ENCODE data around the gene PDRG1.

The PDRG1 gene

DNA sequence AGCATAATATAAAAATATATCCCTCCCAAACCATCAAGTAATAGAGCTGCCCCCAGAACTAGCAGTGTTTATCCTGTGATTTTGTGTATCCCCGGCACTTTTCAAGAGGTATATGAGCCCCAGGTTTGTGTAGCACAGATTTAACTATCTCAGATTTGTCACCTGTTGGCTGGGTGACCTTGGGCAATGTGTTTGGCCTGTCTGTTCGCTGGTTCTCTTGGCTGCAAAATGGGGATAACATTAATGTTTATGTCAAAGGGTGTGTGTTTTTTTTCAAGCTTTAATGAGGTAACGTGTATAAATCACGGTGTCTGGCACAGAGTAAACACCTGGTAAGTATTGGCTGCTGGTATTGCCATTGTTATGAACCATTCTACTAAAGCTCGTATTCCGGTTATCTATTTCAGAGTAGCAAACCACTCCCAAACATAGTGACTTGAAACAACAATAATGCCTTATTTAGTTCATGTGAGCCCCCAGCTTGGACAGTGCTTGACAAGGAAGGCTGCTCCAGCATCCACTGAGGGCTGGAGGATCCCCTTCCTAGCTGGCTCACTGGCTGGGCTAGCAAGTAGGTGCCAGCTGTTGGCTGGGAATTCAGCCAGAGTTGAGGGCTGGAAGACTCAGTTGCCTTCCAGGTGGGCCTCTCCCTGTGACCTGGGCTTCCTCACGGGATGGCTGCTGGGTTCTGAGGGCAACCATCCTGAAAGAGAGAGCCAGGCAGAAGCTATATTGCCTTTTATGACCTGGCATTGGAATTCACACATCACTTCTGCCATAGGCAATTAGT lies 36.2 kb downstream of the PDRG1 start:
- no peaks in the 10 kb centered on the region for H3K4me1 ChIP-seq (ENCODE audit: control insufficient read depth, insufficient read depth, low read length)
- peaks cover 72% of the 10 kb centered on the region for H3K27me3 ChIP-seq (replicated peaks; ENCODE audit: control insufficient read depth, insufficient read depth, low read length)
- no peak for DNase-seq (ENCODE audit: low read depth)
- no peaks in the 10 kb centered on the region for H3K9me3 ChIP-seq (ENCODE audit: control insufficient read depth, low read length)
- no peaks in the 10 kb centered on the region for H3K36me3 ChIP-seq (ENCODE audit: control insufficient read depth, insufficient read depth, low read length, severe bottlenecking)
- no peak overlapping the region for H3K4me3 ChIP-seq (ENCODE audit: low read length)
- H3K9ac ChIP-seq (ENCODE audit: low read length) = no peak overlapping the region

DNA sequence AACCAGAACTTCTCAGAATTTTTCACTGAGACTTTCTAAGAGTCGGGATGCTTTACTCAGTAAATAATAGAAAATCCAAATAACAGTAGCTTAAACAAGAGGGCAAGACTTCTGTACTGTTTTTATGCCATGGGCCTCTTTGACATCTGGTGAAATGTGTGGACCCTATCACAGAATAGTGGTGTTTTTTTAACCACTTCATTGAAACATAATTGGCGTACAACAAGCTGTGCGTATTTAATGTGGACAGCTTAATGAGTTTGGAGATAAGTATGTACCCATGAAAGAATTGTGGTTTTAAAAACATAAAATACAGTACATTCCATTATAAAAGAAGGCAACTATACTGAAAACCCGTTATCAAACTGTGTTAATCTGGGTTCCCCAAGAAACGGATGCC lies 37.7 kb downstream of the PDRG1 start:
- Histone ChIP-seq H3K27me3 (replicated peaks; ENCODE audit: control insufficient read depth, insufficient read depth, low read length) (peaks cover 69% of the 10 kb centered on the region), H3K9me3 (ENCODE audit: control insufficient read depth, low read length) (no peaks in the 10 kb centered on the region), H3K9ac (ENCODE audit: low read length) (no peak overlapping the region)

DNA sequence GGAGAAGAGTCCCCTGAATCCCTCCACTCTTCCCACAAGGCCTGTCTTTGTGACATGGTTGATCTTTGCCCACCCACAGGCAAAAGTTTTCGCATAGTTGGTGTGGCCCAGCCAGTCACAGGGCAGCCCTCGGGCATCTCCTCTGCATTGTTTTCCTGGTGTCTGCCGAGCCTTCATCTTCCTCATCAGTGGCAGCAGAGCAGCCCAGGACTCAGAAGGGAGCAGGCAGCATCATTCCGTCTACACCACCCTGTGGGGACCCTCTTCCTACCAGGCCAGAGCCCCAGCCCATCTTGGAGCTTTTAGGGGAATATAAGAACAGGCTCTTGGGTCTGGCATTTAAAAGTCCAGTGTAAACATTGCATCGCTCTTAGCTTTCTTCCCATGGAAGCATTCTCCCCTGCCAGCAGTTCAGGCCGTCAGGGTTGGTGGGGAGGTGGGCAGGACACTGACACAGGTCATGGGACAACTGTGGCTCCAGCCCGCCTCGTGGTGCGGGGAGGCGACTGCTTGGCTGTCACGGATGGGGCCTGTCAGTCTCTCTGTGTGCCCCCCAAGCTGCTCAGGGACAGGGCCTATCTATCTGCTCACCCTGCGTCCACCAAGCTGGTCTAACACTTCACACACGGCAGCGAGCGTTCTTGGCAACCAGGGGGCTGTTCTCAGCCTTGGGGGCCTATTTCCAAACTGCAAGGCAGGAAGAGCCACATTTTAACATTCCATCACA lies 38.3 kb downstream of the PDRG1 start:
- H3K27me3 ChIP-seq (replicated peaks; ENCODE audit: control insufficient read depth, insufficient read depth, low read length) = peaks cover 63% of the 10 kb centered on the region
- no peaks in the 10 kb centered on the region for H3K9me3 ChIP-seq (ENCODE audit: control insufficient read depth, low read length)
- H3K4me1 ChIP-seq (ENCODE audit: control insufficient read depth, insufficient read depth, low read length) = no peaks in the 10 kb centered on the region
- H3K9ac ChIP-seq (ENCODE audit: low read length) = no peak overlapping the region
- no peak for DNase-seq (ENCODE audit: low read depth)
- H3K36me3 ChIP-seq (ENCODE audit: control insufficient read depth, insufficient read depth, low read length, severe bottlenecking) = no peaks in the 10 kb centered on the region
- H3K4me3 ChIP-seq (ENCODE audit: low read length) = no peak overlapping the region

More for the DNA sequence above, 37.7 kb downstream of the PDRG1 start:
- Histone ChIP-seq H3K4me3 (ENCODE audit: low read length) (no peak overlapping the region), H3K4me1 (ENCODE audit: control insufficient read depth, insufficient read depth, low read length) (no peaks in the 10 kb centered on the region), H3K36me3 (ENCODE audit: control insufficient read depth, insufficient read depth, low read length, severe bottlenecking) (no peaks in the 10 kb centered on the region)
- no peak for DNase-seq (ENCODE audit: low read depth)

DNA sequence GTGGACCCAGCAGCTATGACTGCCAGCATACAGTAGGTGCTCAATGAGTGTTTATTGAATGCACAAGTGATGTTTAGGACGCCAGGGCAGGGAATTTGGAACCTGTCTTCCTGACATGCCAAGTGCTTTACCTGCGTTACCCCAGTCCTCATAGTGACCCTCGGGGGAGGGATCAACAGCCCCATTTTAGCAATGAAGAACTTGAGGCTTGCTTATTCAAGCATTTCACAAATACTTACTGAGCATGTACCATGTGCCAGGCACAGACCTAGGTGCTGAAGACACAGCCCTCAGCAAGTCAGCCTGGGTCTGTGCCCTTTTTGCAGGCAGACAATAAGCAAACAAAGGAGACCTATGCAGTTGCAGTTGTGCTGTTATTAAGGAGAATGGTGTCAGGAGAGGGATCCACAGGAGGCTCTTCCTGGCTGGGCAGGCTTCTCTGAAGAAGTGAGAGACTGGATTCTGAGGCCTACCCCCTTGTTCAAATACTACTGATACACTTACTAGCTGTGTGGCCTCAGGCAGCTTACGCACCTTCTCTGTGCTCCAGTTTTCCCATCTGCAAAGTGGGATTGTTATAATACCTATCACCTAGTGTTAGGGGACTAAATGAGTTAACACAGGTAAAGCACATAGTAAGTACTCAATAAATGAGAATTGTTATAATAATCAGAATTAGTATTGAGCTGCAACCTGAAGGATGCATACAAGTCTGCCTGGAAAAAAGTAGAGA lies 41.6 kb downstream of the PDRG1 start:
- Histone ChIP-seq H3K9me3 (ENCODE audit: control insufficient read depth, low read length) (no peaks in the 10 kb centered on the region), H3K36me3 (ENCODE audit: control insufficient read depth, insufficient read depth, low read length, severe bottlenecking) (no peaks in the 10 kb centered on the region), H3K4me3 (ENCODE audit: low read length) (no peak overlapping the region), H3K4me1 (ENCODE audit: control insufficient read depth, insufficient read depth, low read length) (no peaks in the 10 kb centered on the region), H3K27me3 (replicated peaks; ENCODE audit: control insufficient read depth, insufficient read depth, low read length) (peaks cover 42% of the 10 kb centered on the region), H3K9ac (ENCODE audit: low read length) (no peak overlapping the region)
- DNase-seq (ENCODE audit: low read depth) = no peak

DNA sequence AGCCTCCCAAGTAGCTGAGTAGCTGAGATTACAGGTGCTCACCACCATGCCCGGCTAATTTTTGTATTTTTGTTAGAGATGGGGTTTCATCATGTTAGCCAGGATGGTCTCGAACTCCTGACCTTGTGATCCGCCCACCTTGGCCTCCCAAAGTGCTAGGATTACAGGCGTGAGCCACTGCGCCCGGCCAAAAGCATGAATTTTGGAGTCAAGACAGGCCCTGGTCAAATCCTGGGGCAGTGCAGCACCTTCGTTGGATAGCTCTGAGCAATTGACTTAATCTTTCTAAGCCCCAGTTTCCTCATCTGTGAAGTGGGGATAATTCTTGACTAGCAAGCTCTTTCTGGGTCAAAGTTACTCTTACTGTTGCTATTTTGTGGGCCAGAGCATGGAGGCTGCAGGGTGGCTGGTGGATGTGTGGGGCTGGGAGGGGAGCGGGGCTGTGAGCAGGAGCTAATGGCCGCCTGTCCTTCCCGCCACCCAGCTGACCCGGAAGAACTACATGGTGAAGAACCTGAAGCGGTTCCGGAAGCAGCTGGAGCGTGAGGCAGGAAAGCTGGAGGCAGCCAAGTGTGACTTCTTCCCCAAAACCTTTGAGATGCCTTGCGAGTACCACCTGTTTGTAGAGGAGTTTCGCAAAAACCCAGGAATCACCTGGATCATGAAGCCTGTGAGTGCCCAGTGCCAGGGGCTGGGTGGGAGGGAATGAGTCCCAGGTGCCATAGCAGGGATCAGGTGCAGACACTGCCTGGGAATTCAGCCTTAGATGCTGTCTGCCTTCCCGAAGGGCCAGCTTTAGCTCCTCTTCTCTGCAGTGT lies 42.4 kb downstream of the PDRG1 start:
- H3K9me3 ChIP-seq (ENCODE audit: control insufficient read depth, low read length) = no peaks in the 10 kb centered on the region
- no peak overlapping the region for H3K4me3 ChIP-seq (ENCODE audit: low read length)
- DNase-seq (ENCODE audit: low read depth) = no peak
- H3K36me3 ChIP-seq (ENCODE audit: control insufficient read depth, insufficient read depth, low read length, severe bottlenecking) = no peaks in the 10 kb centered on the region
- peaks cover 42% of the 10 kb centered on the region for H3K27me3 ChIP-seq (replicated peaks; ENCODE audit: control insufficient read depth, insufficient read depth, low read length)
- no peak overlapping the region for H3K9ac ChIP-seq (ENCODE audit: low read length)
- no peaks in the 10 kb centered on the region for H3K4me1 ChIP-seq (ENCODE audit: control insufficient read depth, insufficient read depth, low read length)

DNA sequence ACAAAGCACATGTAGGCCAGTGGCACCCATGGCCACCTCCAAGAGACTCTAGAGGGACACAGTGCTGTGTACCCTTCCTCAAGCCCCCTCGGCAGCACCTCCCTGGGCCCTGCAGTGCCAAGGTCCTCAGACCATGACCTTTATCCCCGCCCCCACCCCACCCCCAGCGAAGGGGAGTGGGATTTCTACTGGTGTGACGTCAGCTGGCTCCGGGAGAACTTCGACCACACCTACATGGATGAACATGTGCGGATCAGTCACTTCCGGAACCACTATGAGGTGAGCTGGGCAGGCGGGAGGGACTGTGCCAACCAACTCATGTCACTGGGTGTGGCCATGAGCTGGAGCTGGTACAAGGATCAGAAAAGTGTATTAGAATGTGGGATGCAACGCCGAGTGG lies 43.4 kb downstream of the PDRG1 start:
- no peaks in the 10 kb centered on the region for H3K9me3 ChIP-seq (ENCODE audit: control insufficient read depth, low read length)
- no peak overlapping the region for H3K4me3 ChIP-seq (ENCODE audit: low read length)
- DNase-seq (ENCODE audit: low read depth) = no peak

DNA sequence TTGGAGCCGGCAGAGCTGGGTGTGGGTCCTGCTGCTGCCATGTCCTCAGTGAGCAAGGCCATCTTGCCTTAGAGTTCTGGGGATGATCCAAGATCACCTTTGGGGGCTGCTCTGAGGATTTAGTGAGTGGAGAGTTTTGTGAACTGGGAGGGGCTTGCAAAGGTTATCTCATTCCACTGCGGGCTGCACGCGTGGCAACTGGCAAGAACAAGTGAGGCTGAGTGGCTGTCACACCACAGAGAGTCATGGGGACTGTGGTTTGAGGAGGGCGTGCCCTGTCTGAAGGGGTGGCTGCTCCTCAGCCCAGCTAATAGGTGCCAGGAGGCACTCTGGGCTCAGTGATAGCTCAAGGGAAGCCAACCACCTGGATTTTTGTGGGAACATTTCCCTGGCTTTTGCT lies 43.8 kb downstream of the PDRG1 start:
- H3K9me3 ChIP-seq (ENCODE audit: control insufficient read depth, low read length) = no peaks in the 10 kb centered on the region
- H3K9ac ChIP-seq (ENCODE audit: low read length) = no peak overlapping the region
- H3K4me1 ChIP-seq (ENCODE audit: control insufficient read depth, insufficient read depth, low read length) = no peaks in the 10 kb centered on the region
- H3K36me3 ChIP-seq (ENCODE audit: control insufficient read depth, insufficient read depth, low read length, severe bottlenecking) = no peaks in the 10 kb centered on the region
- no peak overlapping the region for H3K4me3 ChIP-seq (ENCODE audit: low read length)
- DNase-seq (ENCODE audit: low read depth) = no peak
- peaks cover 39% of the 10 kb centered on the region for H3K27me3 ChIP-seq (replicated peaks; ENCODE audit: control insufficient read depth, insufficient read depth, low read length)

More for the DNA sequence above, 43.4 kb downstream of the PDRG1 start:
- H3K9ac ChIP-seq (ENCODE audit: low read length) = no peak overlapping the region
- H3K27me3 ChIP-seq (replicated peaks; ENCODE audit: control insufficient read depth, insufficient read depth, low read length) = peaks cover 39% of the 10 kb centered on the region
- H3K36me3 ChIP-seq (ENCODE audit: control insufficient read depth, insufficient read depth, low read length, severe bottlenecking) = no peaks in the 10 kb centered on the region
- no peaks in the 10 kb centered on the region for H3K4me1 ChIP-seq (ENCODE audit: control insufficient read depth, insufficient read depth, low read length)

DNA sequence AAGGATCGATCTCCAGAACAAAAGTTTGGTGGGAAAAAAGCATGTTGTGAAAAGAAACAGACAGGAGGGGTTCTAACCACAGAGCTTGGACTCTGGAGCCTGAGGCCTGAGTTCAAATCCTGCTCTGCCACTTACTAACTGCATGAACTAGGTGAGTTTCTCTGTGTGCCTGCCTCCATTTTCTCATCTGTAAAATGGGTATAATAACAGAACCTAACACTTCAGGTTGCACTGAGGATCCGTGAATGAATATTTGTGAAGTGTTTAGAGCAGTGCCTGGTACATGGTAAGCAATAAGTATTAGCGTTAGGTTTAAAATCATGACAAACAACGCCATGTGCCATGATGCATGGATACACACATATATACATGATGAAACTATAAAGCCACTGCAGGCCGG lies 44.8 kb downstream of the PDRG1 start:
- Histone ChIP-seq H3K4me3 (ENCODE audit: low read length) (no peak overlapping the region), H3K9ac (ENCODE audit: low read length) (no peak overlapping the region), H3K4me1 (ENCODE audit: control insufficient read depth, insufficient read depth, low read length) (no peaks in the 10 kb centered on the region), H3K27me3 (replicated peaks; ENCODE audit: control insufficient read depth, insufficient read depth, low read length) (peaks cover 31% of the 10 kb centered on the region), H3K9me3 (ENCODE audit: control insufficient read depth, low read length) (no peaks in the 10 kb centered on the region), H3K36me3 (ENCODE audit: control insufficient read depth, insufficient read depth, low read length, severe bottlenecking) (no peaks in the 10 kb centered on the region)
- DNase-seq (ENCODE audit: low read depth) = no peak

DNA sequence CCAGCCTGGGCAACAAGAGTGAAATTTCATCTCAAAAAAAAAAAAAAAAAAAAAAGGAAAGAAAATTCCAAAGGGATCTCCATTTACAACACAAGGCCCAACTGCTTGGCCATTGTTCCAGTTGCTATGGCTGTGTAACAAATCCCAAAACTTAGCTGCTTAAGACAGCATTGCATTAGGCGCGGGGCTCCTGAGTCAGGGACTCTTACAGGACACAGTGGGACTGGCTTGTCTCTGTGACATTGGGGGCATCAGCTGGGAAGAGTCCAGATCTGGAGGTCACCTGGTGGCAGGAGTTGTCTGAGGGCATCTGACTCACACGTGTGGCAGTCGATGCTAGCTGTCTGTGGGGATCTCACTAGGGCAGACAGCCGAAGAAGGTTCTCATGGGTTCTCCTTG lies 45.8 kb downstream of the PDRG1 start:
- no peak overlapping the region for H3K4me3 ChIP-seq (ENCODE audit: low read length)
- DNase-seq (ENCODE audit: low read depth) = no peak
- H3K36me3 ChIP-seq (ENCODE audit: control insufficient read depth, insufficient read depth, low read length, severe bottlenecking) = no peaks in the 10 kb centered on the region
- no peaks in the 10 kb centered on the region for H3K4me1 ChIP-seq (ENCODE audit: control insufficient read depth, insufficient read depth, low read length)
- H3K27me3 ChIP-seq (replicated peaks; ENCODE audit: control insufficient read depth, insufficient read depth, low read length) = peaks cover 28% of the 10 kb centered on the region
- H3K9ac ChIP-seq (ENCODE audit: low read length) = no peak overlapping the region
- H3K9me3 ChIP-seq (ENCODE audit: control insufficient read depth, low read length) = no peaks in the 10 kb centered on the region

DNA sequence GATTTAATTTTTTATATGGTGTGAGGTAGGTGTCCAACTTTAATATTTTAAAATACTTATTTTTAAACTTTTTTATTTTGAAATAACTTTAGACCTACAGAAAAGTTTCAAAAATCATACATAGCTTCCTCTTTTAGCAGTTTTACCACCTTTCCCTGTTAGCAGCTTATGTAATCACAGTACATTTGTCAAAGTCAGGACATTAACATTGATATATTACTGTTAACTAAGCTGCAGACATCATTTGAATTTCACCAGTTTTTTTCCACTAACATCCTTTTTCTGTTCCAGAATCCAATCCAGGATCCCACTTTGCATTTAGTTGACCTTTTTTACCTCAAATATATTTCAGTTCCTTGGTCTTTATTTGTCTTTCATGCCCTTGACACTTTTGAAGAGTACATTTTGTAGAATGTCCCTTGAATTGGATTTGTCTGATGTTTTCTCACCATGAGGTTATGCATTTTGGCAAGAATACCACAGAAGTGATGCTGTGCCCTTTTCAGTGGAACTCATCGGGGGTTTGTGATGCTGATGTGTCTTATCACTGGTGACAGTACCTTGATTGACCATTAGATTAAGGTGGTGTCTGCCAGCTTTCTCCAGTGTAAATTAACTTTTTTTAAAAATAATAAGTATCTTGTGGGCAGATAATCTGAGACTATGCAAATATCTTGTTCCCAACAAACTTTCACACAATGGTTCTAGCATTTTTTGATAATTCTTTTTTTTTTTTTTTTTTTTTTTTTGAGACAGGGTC lies 48.0 kb downstream of the PDRG1 start:
- Histone ChIP-seq H3K27me3 (replicated peaks; ENCODE audit: control insufficient read depth, insufficient read depth, low read length) (peaks cover 27% of the 10 kb centered on the region), H3K9ac (ENCODE audit: low read length) (no peak overlapping the region), H3K4me1 (ENCODE audit: control insufficient read depth, insufficient read depth, low read length) (no peaks in the 10 kb centered on the region), H3K36me3 (ENCODE audit: control insufficient read depth, insufficient read depth, low read length, severe bottlenecking) (no peaks in the 10 kb centered on the region), H3K4me3 (ENCODE audit: low read length) (no peak overlapping the region), H3K9me3 (ENCODE audit: control insufficient read depth, low read length) (no peaks in the 10 kb centered on the region)
- no peak for DNase-seq (ENCODE audit: low read depth)
